SU-DHL-6 (cell line): Measurements from ENCODE around the gene CDH23.

ENCODE experiments used
- EZH2phosphoT487 ChIP-seq: fragments of 200-600 bp; sonication (generic), shearing (Covaris generic); conservative IDR thresholded peaks from 2 replicates; pipeline ENCODE4 v1.6.1; 2018; ENCODE audit warnings: mild to moderate bottlenecking, antibody characterized with exemption, low read length, moderate library complexity, mixed read lengths
- TF ChIP-seq, protein P1 (sequence below): fragments of 200-600 bp; sonication (generic); IDR thresholded peaks from one replicate; pipeline ENCODE4 v1.5.1; 2017; ENCODE audit warnings: antibody characterized with exemption, mild to moderate bottlenecking, low read length, moderate library complexity; ENCODE audit not compliant: insufficient read depth, poor library complexity, severe bottlenecking

DNA sequence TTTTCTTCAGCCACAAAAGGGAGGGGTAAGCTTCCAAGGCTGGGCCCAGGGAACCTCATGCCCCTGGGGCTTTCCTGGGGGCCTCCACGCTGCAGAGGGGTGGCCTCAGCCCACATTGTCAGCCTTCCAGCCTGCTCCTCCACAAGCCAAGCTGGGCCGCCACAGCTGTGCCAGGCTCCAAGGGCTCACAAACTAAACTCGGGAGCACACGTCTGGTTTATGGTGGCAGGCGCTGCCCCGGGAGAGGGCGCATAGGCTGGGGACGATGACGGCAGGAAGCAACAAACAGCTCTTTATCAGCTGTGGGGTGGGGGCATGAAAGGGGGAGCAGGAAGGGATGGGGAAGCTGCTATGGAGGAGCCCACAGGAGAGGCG, 6.3 kb upstream of the CDH23 start:
- TF ChIP-seq, protein P1, sequence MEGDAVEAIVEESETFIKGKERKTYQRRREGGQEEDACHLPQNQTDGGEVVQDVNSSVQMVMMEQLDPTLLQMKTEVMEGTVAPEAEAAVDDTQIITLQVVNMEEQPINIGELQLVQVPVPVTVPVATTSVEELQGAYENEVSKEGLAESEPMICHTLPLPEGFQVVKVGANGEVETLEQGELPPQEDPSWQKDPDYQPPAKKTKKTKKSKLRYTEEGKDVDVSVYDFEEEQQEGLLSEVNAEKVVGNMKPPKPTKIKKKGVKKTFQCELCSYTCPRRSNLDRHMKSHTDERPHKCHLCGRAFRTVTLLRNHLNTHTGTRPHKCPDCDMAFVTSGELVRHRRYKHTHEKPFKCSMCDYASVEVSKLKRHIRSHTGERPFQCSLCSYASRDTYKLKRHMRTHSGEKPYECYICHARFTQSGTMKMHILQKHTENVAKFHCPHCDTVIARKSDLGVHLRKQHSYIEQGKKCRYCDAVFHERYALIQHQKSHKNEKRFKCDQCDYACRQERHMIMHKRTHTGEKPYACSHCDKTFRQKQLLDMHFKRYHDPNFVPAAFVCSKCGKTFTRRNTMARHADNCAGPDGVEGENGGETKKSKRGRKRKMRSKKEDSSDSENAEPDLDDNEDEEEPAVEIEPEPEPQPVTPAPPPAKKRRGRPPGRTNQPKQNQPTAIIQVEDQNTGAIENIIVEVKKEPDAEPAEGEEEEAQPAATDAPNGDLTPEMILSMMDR: no peak
- no peak for TF ChIP-seq EZH2phosphoT487
